Colonic mucosa (tissue), 4 donors: Measurements from ENCODE around the gene DSCAML1. TPM values are rescaled to one million over a fixed set of nuclear protein-coding genes. Genes with fewer than 3 reads are reported as not detected.

Experiments used
- DNase-seq: peaks from one replicate; pipeline ENCODE4 v3.0.0-alpha.2; 2020
- H3K27ac ChIP-seq: fragments of 200-600 bp; one replicate; pipeline ENCODE4 v1.8.0; 2021
- H3K27me3 ChIP-seq: fragments of 200-600 bp; one replicate; pipeline ENCODE4 v1.8.0; 2021
- H3K36me3 ChIP-seq: fragments of 200-600 bp; one replicate; pipeline ENCODE4 v1.8.0; 2021
- H3K4me1 ChIP-seq: fragments of 200-600 bp; one replicate; pipeline ENCODE4 v1.8.0; 2021; ENCODE audit warnings: mild to moderate bottlenecking
- H3K4me3 ChIP-seq: fragments of 200-600 bp; one replicate; pipeline ENCODE4 v1.8.0; 2021
- H3K9ac ChIP-seq, 2 donors: one replicate each; pipeline ENCODE4 v1.7.0; 2013; ENCODE audit warnings: control low read depth in 2 of 2, low read depth in 2 of 2, low read length in 2 of 2
- H3K9me3 ChIP-seq: fragments of 200-600 bp; one replicate; pipeline ENCODE4 v1.8.0; 2021
- CTCF ChIP-seq: fragments of 200-600 bp; IDR thresholded peaks from one replicate; pipeline ENCODE4 v1.8.0; 2022; ENCODE audit warnings: antibody characterized with exemption, mild to moderate bottlenecking
- intact Hi-C: fragments of 100-400 bp; cut with DNase I; formaldehyde crosslinking; loops from one replicate; pipeline ENCODE4 v1.14.1; 2022
- total RNA-seq, 2 donors: library from RNA; stranded (reverse); fragmentation: NEBNext Ultra II Directional in 1 of 2; extraction: Animal tissue kit (Norgen Biotek cat#: 25700) in 1 of 2; gene quantifications; one replicate each; pipeline ENCODE4 v1.2.1, GENCODE V29; 2021
- donor health status: healthy.
- donor health status: DM: no; HTN: no; CAD: no.
- donor health status: DM: no; HTN: no; CAD: no.

DSCAML1 gene
- total RNA-seq, 2 donors from 2014 or later, result 1.2 to 4.3 TPM

DNA sequence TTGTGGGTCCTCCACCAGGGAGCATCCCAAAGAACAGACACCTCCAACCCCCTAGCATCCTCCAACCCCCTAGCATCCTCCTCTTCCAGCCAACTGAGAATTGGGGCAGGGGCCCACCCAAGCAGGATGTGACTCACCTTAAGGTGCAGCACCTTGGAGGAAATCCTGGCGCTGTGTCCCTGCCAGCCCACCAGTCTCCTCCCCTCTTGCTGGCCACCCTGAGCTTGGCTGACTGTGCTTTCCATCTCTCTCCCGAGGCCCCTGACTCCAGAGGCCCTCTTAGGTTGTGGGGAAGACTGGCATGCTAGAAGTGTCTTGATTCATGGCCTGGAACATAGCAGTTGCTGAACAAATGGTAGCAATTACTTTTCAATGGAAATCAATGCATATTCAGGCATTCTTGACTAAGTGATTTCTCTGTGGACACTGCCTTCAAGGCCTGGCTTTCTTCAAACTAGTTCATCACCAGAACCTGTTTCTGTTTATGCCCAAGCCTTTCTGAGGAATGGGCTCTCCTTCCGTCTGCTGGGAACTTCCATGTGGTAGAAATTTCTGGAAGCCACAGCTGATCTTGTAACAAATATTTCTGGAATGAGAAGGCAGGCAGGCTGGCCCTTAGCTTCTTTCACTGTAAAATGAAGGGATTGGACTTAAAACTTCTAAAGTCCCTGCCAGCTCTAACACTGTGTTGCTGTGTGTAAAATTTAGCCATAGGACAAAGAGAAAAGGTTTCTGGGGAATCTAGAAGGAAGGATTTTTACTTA, 408.8 kb downstream of the DSCAML1 start:
- Histone ChIP-seq H3K4me3 (no peak overlapping the region), H3K9ac (no peak overlapping the region), H3K4me1 (no peaks in the 10 kb centered on the region), H3K27ac (no peak overlapping the region), H3K9me3 (no peaks in the 10 kb centered on the region), H3K27me3 (no peaks in the 10 kb centered on the region), H3K36me3 (no peaks in the 10 kb centered on the region)
- intact Hi-C loops, result no loop called here
- no peak for TF ChIP-seq CTCF
- DNase-seq, result no peak

GRCh38 chr11:117385906-117386305, 411.1 kb downstream of the DSCAML1 start:
- intact Hi-C loops, result no loop called here
- Histone ChIP-seq H3K4me1 (no peaks in the 10 kb centered on the region), H3K4me3 (no peak overlapping the region), H3K27me3 (no peaks in the 10 kb centered on the region), H3K9ac (no peak overlapping the region), H3K27ac (no peak overlapping the region), H3K36me3 (no peaks in the 10 kb centered on the region), H3K9me3 (no peaks in the 10 kb centered on the region)
- no peak for TF ChIP-seq CTCF
- DNase-seq, result no peak

GRCh38 chr11:117385471-117385870, 411.5 kb downstream of the DSCAML1 start:
- Histone ChIP-seq H3K36me3 (no peaks in the 10 kb centered on the region), H3K9me3 (no peaks in the 10 kb centered on the region), H3K4me1 (no peaks in the 10 kb centered on the region), H3K4me3 (no peak overlapping the region), H3K9ac (no peak overlapping the region), H3K27me3 (no peaks in the 10 kb centered on the region), H3K27ac (no peak overlapping the region)
- no peak for DNase-seq
- intact Hi-C loops, result no loop called here
- no peak for TF ChIP-seq CTCF

DNA sequence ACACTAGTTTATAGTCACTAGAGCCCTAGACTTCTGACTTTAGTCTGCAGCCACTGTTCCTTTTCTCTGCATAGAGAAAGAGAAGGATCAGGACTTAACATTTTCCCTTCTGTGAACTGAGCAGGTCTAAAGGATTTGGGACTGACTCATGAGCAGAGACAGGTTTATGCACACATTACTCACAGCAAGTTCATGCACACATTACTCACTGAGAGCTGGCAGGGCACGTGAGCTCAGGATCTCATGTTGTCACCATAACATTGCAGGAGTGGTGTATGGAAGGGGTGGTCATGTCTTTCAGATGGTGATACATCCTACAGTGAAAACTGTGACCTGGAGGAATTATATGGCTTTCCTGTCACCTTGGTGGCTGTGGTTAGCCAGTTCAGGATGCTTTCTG, 413.0 kb downstream of the DSCAML1 start:
- no peak overlapping the region for H3K27ac ChIP-seq
- no peaks in the 10 kb centered on the region for H3K4me1 ChIP-seq
- intact Hi-C loops, result no loop called here
- no peak overlapping the region for H3K4me3 ChIP-seq
- TF ChIP-seq CTCF, result no peak
- no peak for DNase-seq
- H3K9ac ChIP-seq, result no peak overlapping the region
- no peaks in the 10 kb centered on the region for H3K36me3 ChIP-seq
- H3K27me3 ChIP-seq, result no peaks in the 10 kb centered on the region
- no peaks in the 10 kb centered on the region for H3K9me3 ChIP-seq

DNA sequence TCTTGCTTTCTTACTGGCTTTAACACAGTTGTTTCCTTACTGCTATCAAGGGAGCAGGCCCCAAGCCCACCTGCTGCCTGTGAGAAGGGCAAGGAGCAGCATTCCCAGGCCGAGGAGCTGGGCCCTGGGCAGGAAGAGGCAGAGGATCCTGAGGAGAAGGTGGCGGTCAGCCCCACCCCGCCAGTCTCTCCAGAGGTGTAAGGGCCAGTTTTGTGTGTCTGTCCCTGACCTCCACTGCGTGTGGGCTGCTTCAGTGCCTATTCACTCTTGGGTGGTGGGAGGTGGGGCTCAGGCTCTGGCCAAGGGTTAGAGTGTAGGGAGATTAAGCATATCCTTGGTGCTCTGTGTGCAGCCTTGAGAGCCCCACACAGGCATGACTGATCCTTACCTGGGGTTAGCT, 414.3 kb downstream of the DSCAML1 start:
- H3K4me1 ChIP-seq, result no peaks in the 10 kb centered on the region
- H3K27ac ChIP-seq, result no peak overlapping the region
- no peaks in the 10 kb centered on the region for H3K9me3 ChIP-seq
- H3K4me3 ChIP-seq, result no peak overlapping the region
- no peak overlapping the region for H3K9ac ChIP-seq
- intact Hi-C loops, result no loop called here
- no peaks in the 10 kb centered on the region for H3K36me3 ChIP-seq
- TF ChIP-seq CTCF, result no peak
- H3K27me3 ChIP-seq, result no peaks in the 10 kb centered on the region
- DNase-seq, result no peak
